Stimulated activated CD4-positive, alpha-beta T cell treated with anti-CD3 and anti-CD28 coated beads, Interleukin-12 subunit alpha, Interleukin-12 subunit beta, amount 100 ng/mL, for 24 hours (primary cell): ENCODE results near the gene TRAFD1.

Experiments used
- DNase-seq, 2 experiments: peaks; one replicate each; pipeline ENCODE4 v3.0.0-alpha.2; 2020; ENCODE audit warnings: low read depth in 2 of 2

The TRAFD1 gene

DNA sequence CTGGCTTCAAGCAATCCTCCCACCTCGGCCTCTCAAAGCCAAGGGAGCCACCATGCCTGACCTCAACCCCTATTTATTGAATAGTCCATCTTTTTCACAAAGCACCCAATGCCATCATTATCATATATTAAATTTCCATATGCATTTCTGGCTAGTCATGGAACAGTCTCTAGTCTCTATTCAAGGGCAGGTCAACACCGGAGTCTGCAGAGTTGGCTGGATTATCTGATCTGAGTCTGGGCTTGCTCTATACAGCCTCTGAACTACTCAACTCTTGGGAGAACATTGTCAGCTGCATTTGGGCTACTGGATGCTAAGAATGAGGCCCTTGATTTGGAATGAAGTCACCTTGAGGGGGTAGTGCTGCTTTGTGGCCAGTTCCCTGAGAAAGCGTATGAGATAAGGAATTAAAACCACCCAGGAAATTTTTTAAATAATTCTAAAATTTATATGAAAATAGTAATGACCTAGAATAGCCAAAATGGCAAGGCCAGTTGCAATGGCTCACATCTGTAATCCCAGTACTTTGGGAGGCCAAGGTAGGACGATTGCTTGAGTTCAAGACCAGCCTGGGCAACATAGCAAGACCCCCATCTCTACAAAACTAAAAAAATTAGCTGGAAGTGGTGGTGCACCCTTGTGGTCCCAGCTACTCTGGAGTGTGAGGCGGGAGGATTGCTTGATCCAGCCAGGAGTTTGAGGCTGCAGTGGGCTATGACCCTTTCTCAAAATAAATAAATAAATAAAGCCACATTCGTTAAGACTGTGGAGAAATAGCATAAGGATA is 9.9 kb upstream of the TRAFD1 start:
- no peak for DNase-seq

DNA sequence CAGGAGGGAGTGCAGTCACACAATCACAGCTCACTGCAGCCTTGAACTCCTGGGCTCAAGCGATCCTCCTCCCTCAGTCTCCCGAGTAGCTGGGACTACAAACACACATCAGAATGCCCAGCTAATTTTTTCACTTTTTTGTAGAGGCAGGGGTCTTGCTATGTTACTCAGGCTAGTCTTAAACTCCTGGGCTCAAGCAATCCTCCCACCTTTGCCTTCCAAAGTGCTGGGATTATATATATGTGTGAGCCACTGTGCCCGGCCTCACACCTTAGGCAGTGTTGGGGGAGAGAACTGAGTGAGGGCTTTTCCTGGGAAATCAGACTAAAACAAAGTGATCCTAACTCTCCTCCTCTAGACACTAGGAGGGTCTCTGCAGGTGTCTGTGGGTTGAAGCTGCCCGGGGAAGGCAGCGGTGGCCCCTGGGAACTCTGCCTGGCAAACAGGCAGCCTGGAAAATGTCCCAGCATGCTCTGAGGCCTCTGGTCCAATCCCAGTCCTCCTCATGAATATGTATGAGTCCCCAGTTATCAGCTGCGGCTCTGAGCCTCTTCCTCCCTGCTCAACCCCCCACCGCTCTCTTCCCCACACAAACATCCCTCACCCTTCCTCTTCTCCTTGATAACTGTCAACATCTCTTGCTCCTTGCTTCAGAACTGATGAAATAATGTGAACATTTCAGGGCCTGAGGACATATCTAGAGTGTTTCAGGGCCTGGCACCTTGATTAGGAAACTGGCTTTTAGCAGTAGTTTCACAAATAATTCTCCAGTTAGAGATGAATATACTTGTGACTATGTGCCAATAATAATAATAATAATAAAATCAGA is 8.9 kb upstream of the TRAFD1 start:
- DNase-seq: no peak

DNA sequence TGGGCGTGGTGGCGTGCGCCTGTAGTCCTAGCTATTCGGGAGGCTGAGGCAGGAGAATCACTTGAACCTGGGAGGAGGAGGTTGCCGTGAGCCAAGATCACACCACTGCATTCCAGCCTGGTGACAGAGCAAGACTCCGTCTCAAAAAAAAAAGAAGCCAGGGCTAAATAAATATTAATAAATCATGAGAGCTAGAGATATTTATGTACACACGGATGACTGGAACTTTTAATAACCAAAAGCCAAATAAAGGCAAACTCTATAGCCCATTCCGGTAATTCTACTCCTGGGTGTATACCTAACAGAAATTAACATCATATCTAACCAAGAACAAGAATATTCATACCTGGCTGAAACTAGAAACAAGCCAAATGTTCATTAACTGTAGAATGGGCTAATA is 7.7 kb upstream of the TRAFD1 start:
- no peak for DNase-seq

DNA sequence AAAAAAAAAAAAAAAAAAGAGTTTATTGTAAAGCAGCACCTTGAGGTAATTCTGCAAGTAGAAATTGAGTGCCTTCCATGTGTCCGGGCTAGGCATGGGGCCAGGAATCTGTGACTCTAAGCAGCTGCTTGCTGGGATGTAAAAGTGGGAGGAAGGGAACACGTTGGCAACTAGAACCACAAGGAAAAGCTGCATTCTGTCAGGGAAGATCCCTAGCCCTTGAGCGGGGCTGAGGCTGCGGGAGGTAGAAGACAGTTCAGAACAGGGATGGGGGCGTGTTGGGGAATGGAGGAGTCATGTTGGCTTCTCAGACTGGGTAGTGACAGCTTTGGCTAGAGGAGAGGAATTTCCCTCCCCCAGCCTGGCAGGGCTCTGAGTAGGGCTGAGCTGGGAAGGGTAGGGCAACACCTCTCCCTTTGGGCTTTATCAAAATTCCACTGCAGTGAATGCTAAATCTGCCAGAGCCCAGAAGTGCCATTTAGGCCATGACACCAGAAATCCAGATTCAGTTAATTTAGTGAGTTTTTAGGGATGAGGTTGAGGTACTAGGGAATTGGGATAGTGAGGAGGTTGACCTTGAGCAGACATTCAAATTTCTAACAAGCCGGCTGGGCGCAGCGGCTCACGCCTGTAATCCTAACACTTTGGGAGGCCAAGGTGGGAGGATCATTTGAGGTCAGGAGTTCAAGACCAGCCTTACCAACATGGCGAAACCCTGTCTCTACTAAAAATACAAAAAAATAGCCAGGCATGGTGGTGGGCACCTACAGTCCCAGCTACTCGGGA is 3.4 kb upstream of the TRAFD1 start:
- DNase-seq: no peak

DNA sequence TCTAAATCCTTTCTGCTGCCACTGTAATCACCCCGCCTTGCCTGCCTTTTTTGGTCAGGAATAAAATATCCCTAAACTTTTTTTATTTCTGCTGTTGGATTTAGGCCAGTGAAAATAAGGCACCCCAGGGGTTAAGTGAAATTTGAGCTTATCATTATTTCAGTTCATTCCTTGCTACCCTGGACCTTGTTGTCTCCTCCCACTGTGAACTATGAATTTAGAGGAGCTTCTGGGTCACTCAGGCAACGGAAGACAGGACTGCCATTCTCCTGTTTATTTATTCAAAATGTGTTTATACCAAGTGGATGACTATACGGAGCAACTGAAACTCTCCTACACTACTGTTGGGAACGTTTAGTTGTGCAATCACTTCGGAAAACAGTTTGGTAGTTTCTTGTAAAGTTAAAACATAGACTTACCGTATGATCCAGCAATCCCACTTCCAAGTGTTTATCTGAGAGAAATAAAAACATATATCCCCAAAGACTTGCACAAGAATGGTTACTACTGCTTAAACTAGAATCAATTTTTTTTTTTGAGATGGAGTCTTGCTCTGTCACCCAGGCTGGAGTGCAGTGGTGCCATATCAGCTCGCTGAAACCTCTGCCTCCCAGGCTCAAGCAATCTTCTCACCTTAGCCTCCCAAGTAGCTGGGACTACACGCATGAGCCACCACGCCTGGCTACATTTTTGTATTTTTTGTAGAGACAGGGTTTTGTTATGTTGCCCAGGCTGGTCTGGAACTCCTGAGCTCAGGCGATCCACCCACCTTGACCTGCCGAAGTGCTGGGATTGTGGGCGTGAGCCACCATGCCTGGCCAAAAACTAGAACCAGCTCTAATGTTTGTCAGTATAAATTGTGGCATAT is 2.3 kb upstream of the TRAFD1 start:
- DNase-seq: no peak

DNA sequence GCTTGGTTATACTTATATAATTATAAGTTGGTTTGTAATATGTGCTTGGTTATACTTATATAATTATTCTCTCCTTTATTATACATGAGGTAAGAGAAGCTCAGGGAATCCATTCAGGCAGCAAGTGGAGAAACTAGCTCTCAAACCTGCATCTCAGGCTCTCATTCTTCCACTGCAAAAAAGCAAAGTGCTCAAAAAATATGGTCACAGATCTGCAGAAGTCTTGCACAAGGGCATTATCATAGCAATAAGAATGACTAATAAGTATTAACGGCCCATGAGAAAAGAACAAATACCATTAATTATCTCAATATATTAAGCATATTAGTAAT is 476 bp upstream of the TRAFD1 start:
- DNase-seq: no peak

DNA sequence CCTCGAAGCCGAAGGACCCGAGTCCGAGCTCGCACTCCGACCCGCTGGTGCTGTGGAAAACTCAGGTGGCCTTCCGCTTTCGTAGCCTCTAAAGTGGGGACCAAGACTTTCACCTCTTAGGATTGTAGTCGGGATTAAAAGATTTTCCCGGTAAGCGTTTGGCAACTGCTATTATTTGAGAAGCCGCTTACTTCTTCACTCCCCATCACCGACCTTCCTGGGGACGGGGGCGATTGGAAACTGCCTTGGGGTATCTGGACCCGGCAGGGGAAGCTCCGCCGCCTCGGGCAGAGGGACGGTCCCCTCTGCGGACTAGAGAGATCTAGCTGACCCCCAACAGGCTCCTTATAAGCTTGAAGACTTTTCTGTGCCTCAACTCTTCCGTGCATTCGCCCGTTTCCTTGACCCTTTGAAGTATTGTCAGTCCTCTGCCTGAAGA is 659 bp downstream of the TRAFD1 start:
- DNase-seq: no peak

DNA sequence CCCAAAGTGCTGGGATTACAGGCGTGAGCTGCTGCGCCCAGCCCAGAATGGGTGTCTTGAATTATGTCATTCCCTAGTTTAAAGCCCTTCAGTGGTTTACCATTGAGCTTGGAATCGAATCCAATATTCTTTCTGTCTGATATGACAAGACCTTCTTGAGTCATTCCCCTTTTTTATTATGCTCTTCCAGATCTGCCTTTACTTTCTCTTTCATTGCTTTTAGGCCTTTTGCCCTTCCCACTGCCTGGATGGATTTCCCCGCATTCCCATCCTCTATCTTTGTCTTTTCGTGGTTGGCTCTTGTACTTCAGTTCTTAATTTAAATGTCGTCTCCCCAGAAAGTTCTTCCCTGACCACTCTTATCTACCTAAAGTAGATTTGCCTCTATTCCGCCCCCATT is 1.6 kb downstream of the TRAFD1 start:
- DNase-seq: no peak

DNA sequence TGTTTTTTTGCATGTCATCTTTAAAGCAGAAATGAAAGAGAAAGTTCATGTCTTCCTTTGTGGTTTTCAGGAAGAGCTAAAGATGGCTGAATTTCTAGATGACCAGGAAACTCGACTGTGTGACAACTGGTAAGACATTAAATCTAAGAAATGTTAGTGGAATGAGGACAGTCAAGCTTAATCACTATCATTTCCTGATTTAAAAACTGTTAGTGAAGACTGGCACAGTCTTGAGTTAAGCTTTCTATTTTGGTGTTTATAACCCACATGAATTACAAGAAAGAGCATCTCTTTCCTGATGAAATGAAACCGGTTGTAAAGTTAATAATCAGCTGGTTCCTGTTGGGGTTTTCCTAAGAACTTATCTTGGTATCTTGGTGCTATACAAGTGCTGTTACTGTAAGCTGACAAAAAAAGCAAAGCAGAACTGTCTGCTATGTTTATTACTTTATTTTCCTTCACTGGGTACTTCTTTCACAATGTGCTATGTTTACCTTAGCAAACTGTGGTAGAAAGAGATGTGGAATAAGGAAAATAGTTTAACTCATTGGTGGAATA is 5.2 kb downstream of the TRAFD1 start:
- DNase-seq: no peak

DNA sequence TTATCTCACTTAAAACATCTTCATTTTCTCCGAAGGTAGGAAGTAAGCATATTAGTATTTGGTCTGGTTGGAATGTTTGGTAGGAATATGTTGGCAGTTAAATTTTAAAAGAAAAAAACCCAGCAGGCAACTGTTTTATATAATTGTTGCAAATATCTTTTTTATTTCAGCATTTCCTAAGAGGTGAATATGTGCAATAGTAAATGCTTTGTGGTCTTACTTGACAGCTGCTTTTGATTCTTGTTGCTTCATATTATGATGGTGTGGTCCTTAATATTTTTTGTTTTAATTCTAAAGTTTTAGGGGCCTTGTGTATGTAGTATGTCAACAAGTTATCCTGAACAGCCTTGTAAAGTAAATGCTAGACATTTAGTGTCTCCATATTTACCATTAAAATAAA is 6.3 kb downstream of the TRAFD1 start:
- DNase-seq: no peak

DNA sequence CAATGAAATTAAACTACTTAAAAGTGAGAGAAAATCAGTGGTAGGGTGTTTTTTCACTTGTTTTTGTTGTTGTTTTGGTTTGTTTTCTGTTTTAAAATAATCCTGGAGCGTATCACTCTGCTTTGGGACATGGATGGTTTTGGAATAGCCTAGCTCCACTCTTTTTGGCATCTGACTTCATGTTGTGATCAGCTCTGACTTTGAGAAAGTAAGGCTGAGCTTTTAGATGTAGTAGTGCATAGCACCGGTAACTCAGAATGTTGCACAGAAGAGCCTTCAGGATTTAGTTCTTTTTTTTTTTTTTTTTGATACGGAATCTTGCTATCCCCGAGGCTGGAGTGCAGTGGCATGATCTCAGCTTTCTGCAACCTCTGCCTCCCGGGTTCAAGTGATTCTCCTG is 8.1 kb downstream of the TRAFD1 start:
- DNase-seq: no peak

DNA sequence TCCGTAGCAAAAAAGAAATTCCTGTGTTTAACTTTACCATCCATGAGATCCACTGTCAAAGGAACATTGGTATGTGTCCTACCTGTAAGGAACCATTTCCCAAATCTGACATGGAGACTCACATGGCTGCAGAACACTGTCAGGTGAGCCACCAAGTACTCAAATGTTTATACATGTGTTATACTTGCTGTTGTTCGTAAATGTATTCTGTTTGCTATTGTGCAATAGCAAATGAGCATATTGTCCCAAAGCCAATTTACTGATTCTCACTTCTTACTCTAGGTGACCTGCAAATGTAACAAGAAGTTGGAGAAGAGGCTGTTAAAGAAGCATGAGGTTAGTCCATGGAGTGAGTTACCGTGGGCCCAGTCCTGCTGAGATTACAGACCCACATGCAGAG is 9.4 kb downstream of the TRAFD1 start:
- no peak for DNase-seq

DNA sequence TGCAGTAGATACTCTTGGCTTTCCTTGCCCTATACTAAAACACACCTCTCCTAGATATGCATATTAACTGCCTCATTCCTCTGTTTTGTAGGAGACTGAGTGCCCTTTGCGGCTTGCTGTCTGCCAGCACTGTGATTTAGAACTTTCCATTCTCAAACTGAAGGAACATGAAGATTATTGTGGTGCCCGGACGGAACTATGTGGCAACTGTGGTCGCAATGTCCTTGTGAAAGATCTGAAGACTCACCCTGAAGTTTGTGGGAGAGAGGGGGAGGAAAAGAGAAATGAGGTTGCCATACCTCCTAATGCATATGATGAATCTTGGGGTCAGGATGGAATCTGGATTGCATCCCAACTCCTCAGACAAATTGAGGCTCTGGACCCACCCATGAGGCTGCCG is 15.4 kb downstream of the TRAFD1 start:
- DNase-seq: no peak

DNA sequence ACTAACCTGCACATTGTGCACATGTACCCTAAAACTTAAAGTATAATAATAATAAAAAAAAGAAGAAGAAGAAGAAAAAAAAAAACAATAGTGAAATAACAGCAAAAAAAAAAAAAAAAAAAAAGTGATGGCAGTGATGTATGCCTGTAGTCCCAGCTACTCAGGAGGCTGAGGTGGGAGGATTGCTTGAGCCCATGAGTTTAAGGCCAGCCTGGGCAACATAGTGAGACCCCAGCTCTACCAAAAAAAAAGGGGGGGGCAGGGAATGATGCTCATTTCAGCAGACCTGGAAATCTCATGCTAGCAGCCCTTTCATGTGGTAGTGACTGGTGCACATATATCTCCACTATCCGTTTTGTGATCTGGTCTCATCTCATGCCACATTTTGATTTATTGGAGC is 20.8 kb downstream of the TRAFD1 start:
- DNase-seq: no peak

DNA sequence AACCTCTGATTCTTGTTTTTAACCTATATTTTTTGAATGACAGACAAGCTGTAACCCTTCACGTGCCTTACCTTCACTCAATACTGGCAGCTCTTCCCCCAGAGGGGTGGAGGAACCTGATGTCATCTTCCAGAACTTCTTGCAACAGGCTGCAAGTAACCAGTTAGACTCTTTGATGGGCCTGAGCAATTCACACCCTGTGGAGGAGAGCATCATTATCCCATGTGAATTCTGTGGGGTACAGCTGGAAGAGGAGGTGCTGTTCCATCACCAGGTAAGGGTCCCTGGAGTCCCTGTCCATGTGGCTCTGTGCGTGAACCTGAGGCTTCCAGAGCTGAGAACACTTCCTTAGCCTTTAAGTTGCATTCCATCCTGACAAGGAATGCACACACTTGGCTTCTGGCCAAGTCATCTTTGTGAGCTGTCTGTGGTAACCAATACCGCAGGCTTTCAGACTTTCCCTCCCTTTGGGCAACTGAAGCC is 22.7 kb downstream of the TRAFD1 start:
- DNase-seq: no peak

DNA sequence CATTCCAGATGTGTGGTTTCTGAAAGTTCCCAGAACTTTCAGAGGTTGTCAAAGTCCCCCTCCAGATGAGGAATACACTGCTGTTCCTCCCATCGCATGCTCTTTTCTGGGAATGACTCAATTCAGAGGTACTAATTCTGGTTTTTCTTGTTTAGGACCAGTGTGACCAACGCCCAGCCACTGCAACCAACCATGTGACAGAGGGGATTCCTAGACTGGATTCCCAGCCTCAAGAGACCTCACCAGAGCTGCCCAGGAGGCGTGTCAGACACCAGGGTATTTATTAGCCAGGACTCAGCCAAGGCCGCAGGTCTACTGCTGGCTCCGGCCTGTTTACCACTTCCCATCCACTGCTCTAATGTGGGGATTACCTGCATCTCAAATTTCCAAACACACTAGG is 24.2 kb downstream of the TRAFD1 start:
- no peak for DNase-seq

DNA sequence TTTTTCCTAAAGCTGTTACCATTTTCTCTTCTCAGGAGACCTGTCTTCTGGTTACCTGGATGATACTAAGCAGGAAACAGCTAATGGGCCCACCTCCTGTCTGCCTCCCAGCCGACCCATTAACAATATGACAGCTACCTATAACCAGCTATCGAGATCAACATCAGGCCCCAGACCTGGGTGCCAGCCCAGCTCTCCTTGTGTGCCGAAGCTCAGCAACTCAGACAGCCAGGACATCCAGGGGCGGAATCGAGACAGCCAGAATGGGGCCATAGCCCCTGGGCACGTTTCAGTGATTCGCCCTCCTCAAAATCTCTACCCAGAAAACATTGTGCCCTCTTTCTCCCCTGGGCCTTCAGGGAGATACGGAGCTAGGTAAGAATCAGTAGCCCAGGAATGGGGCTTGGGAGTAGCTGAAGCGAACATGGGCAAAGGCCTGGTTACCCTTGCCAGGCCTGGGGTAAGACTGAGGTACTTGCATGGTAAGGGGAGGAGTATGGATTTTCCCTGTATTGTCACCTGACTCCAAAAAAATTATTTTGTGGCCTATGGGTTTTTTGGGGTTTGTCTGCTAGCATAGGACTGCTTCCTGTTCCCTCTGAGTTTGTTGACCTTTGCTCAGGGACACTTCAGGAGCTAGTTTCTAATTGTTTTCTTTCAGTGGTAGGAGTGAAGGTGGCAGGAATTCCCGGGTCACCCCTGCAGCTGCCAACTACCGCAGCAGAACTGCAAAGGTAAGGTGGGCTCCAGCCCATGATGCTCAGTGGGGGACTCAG is 26.6 kb downstream of the TRAFD1 start:
- no peak for DNase-seq

DNA sequence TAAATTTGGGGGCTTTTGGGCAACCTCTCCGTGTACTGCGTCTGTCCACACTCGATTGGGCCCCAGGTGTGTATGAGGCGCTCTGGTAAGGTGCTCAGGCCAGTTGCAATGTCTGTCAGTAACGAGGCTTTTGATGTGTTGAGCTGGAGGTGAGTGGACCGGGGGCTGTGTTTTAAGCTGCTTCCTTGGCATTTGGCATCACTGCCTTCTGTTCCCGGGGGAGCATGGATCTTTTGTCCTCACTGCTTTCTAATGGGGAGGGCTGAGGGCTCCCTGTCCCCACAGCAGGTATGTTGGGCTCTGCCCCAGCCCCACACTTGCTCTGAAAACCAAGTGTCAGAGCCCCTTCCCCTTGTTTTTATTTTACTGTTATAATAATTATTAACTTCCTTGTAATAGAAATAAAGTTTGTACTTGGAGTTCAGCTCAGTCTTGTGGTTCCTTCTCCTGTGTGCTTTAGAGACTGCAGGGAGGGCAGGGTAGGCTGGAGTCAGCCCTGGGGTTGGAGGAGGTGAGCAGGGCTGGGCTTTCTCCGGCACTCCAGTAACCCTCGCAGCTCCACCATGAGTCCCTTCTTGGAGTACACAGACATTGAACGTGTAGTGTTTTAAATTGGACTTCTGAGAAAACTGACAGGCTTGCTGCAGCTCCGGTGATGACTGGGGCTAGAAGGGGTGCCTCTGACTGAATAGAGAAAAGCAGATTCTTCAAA is 28.0 kb downstream of the TRAFD1 start:
- no peak for DNase-seq

DNA sequence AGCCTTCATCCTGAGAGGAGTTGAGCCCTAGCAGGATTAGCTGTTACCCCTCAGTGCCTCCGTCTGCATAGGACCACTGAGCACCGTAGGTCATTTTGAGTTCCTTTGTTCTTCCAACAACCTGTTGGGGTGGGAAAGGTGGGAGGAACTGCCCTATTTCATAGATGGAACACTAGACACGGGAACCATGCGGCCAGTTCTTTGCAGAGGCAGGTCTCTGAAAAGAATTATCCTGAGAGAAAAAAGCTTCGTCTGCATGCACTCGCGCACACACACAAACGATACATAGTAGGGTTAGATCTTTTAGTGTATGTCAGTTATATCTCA is 28.5 kb downstream of the TRAFD1 start:
- DNase-seq: no peak
